Measurements from ENCODE around the gene MOB3A. TPM values are rescaled to one million over a fixed set of nuclear protein-coding genes. Genes with fewer than 3 reads are reported as not detected.

Gene MOB3A
- total and polyA plus RNA-seq, 2 of the 8 experiments (the other 6 are each of a cell fraction or from before 2014, with no cell fraction given): 9.2 to 9.6 TPM

DNA sequence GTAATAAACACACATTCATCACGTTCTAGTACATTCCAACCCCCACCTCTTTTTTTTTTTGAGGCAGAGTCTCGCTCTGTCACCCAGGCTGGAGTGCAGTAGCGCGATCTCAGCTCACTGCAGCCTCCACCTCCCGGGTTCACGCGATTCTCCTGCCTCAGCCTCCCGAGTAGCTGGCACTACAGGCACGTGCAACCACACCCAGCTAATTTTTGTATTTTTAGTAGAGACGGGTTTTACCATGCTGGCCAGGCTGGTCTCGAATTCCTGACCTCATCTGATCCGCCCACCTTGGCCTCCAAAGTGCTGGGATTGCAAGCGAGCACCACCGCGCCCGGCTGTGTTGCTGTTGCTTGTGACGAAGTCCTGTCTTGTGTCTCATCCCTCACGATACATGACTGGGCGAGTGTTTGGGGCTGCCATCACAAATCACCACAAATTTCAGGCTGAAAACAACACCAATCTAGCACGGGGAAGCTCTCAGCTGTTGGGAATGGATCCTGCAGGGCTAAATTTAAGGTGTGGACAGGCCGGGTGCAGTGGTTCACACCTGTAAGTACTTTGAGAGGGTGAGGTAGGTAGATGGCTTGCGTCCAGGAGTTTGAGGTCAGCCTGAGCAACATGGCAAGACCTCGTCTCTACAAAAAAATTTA is 15.7 kb downstream of the MOB3A start:
- no peak overlapping the region for H2AFZ ChIP-seq (ENCODE audit: low read length)
- 94% methylated on average over 23 of the region's 23 CpGs; no CpG with 5 or more reads in 1 of the 2 experiments for WGBS, 2 experiments (ENCODE audit: extremely low coverage in 1 of 2, insufficient coverage in 1 of 2, insufficient read length in 1 of 2, insufficient replicate concordance in 2 of 2, low coverage in 1 of 2, low lambda C conversion rate in 2 of 2, missing lambda C conversion rate in 1 of 2)
- no peak for TF ChIP-seq SAP30 (IDR thresholded peaks at IDR 0.05; ENCODE audit: insufficient read depth, insufficient replicate concordance, low read length)
- TF ChIP-seq SP1 (IDR thresholded peaks at IDR 0.05; ENCODE audit: low read depth, low read length): no peak
- TF ChIP-seq TCF12 (IDR thresholded peaks at IDR 0.05; ENCODE audit: low read depth, low read length): no peak
- TF ChIP-seq, protein P1, sequence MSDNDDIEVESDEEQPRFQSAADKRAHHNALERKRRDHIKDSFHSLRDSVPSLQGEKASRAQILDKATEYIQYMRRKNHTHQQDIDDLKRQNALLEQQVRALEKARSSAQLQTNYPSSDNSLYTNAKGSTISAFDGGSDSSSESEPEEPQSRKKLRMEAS (IDR thresholded peaks at IDR 0.05): no peak
- TF ChIP-seq RXRA (IDR thresholded peaks at IDR 0.05; ENCODE audit: insufficient read depth, low read depth, low read length): no peak
- no peak for TF ChIP-seq CEBPB (IDR thresholded peaks at IDR 0.05; ENCODE audit: low read depth, low read length)
- no peak for TF ChIP-seq HDAC2 (IDR thresholded peaks at IDR 0.05; ENCODE audit: borderline replicate concordance in 1 of 2, low read depth in 2 of 2, low read length in 2 of 2)
- no peak for TF ChIP-seq FOSL1 (IDR thresholded peaks at IDR 0.05; ENCODE audit: insufficient read depth, low read depth, low read length)
- no peak for TF ChIP-seq TAF1 (IDR thresholded peaks at IDR 0.05; ENCODE audit: low read depth, low read length)
- no peak for TF ChIP-seq CHD2 (IDR thresholded peaks at IDR 0.05; ENCODE audit: low read length)
- TF ChIP-seq GTF2F1 (IDR thresholded peaks at IDR 0.05; ENCODE audit: borderline replicate concordance, low read depth, low read length): no peak
- no peak for TF ChIP-seq SIX5 (IDR thresholded peaks at IDR 0.05; ENCODE audit: low read depth, low read length)
- no peak for TF ChIP-seq NRF1 (IDR thresholded peaks at IDR 0.05; ENCODE audit: low read depth, low read length)

More for the DNA sequence above, 15.7 kb downstream of the MOB3A start:
- Histone ChIP-seq H3K27me3 (replicated peaks in 1 of 4; ENCODE audit: control insufficient read depth in 3 of 4, extremely low read depth in 1 of 4, insufficient read depth in 3 of 4, low read length in 3 of 4) (no peaks in the 10 kb centered on the region), H4K5ac (ENCODE audit: insufficient read length, low read depth, low read length) (no peak overlapping the region), H3K9ac (replicated peaks in 1 of 4; ENCODE audit: extremely low read depth in 1 of 4, low read depth in 3 of 4, low read length in 3 of 4) (no peak overlapping the region; a peak in 1 of 7 replicates), H3K23ac (ENCODE audit: insufficient read length) (no peak overlapping the region), H3K4ac (replicated peaks; ENCODE audit: insufficient read length, low read depth, low read length) (no peak overlapping the region), H3K18ac (ENCODE audit: extremely low read depth, low read length) (no peak overlapping the region), H3K4me2 (ENCODE audit: insufficient read depth in 1 of 2, low read depth in 2 of 2, low read length in 2 of 2) (no peak overlapping the region), H2BK20ac (ENCODE audit: low read length) (no peak overlapping the region), H3K27ac (ENCODE audit: low read depth, low read length) (no peak overlapping the region), H2BK5ac (ENCODE audit: low read depth, low read length) (no peak overlapping the region), H4K91ac (replicated peaks; ENCODE audit: insufficient read length, low read length) (no peak overlapping the region), H3K14ac (ENCODE audit: insufficient read length) (no peak overlapping the region), H3K9me3 (ENCODE audit: insufficient read depth in 2 of 2, low read depth in 1 of 2, low read length in 1 of 2) (no peaks in the 10 kb centered on the region), H2BK15ac (ENCODE audit: low read length) (no peak overlapping the region), H3K79me2 (ENCODE audit: control insufficient read depth in 1 of 2, insufficient read depth in 2 of 2, low read length in 2 of 2) (no peaks in the 10 kb centered on the region), H2AK5ac (ENCODE audit: low read depth, low read length) (no peak overlapping the region; the same call in 1 of the 2 replicates), H3K4me3 (ENCODE audit: extremely low read depth in 1 of 4, insufficient read depth in 2 of 4, low read depth in 3 of 4, low read length in 4 of 4) (no peak overlapping the region), H3K56ac (replicated peaks; ENCODE audit: insufficient read length, low read depth, low read length) (no peak overlapping the region), H4K20me1 (replicated peaks in 1 of 2; ENCODE audit: control insufficient read depth in 1 of 2, insufficient read depth in 2 of 2, low read length in 2 of 2) (no peaks in the 10 kb centered on the region), H3K23me2 (ENCODE audit: low read depth, low read length) (no peaks in the 10 kb centered on the region), H2BK12ac (ENCODE audit: low read depth, low read length) (no peak overlapping the region), H4K8ac (ENCODE audit: extremely low read depth, insufficient read depth, low read length) (no peak overlapping the region), H2BK120ac (replicated peaks; ENCODE audit: low read depth, low read length) (no peak overlapping the region), H3K36me3 (ENCODE audit: control insufficient read depth in 2 of 4, insufficient read depth in 4 of 4, low read length in 3 of 4) (no peaks in the 10 kb centered on the region; a peak in 2 of 8 replicates), H3K79me1 (ENCODE audit: low read depth, low read length) (no peaks in the 10 kb centered on the region), H3K4me1 (replicated peaks in 1 of 4; ENCODE audit: control insufficient read depth in 3 of 4, insufficient read depth in 4 of 4, low read length in 3 of 4) (no peaks in the 10 kb centered on the region; a peak in 2 of 7 replicates)
- FAIRE-seq: no peak
- ChIA-PET POLR2A (ENCODE audit: partially characterized antibody) (interaction anchor here (1.0 to 1.2 kb wide), 3 partner anchors 11 to 38 kb away, joined by 3 to 4 read pairs (median 3); no protein-coding TSS in a partner anchor), CTCF (ENCODE audit: partially characterized antibody) (interaction anchor here (1.8 kb wide), 1 partner anchor 11 kb away, joined by 4 read pairs; no protein-coding TSS in a partner anchor)
- DNase-seq (ENCODE audit: low read depth in 1 of 2, low spot score in 2 of 2): no peak

Measured in H1 (cell line).